ENCODE data around the gene RSU1. TPM values are rescaled to one million over a fixed set of nuclear protein-coding genes. Genes with fewer than 3 reads are reported as not detected.

RSU1 gene
- total RNA-seq, 1 donor from 2014 or later = 17.7 TPM

Small RNA genes lying within 50 kb of the gene (small RNA-seq; reads per million reads assigned to genes)
- not detected for gene RF02271 (ENCODE audit: low replicate concordance)
